Neural progenitor cell (in vitro differentiated cells): ENCODE measurements around the gene SLX9. TPM values are rescaled to one million over a fixed set of nuclear protein-coding genes. Genes with fewer than 3 reads are reported as not detected.
A peak's percentile ranks its signal among the peaks of the same experiment; 100 is the strongest.

Experiments
- DNase-seq: peaks from one replicate; pipeline ENCODE4 v3.0.0-alpha.2; 2016; ENCODE audit warnings: low spot score
- H2AFZ ChIP-seq: fragments of 200-600 bp; sonication (generic); replicated peaks from 2 replicates; pipeline ENCODE4 v1.6.1; 2016; ENCODE audit warnings: antibody characterized with exemption
- H3F3A ChIP-seq: fragments of 200-600 bp; sonication (generic); 2 replicates; pipeline ENCODE4 v1.6.1; 2016; ENCODE audit warnings: antibody characterized with exemption, low read depth
- H3K27ac ChIP-seq: fragments of 200-600 bp; sonication (generic); 2 replicates; pipeline ENCODE4 v1.5.1; 2016; ENCODE audit warnings: mild to moderate bottlenecking
- H3K27me3 ChIP-seq: fragments of 200-600 bp; sonication (generic); 2 replicates; pipeline ENCODE4 v1.6.1; 2016; ENCODE audit warnings: mild to moderate bottlenecking, moderate library complexity
- H3K36me3 ChIP-seq: fragments of 200-600 bp; sonication (generic); 2 replicates; pipeline ENCODE4 v1.5.1; 2016
- H3K4me1 ChIP-seq: fragments of 200-600 bp; sonication (generic); 2 replicates; pipeline ENCODE4 v1.6.1; 2016; ENCODE audit warnings: mixed run types
- H3K4me2 ChIP-seq: fragments of 200-600 bp; sonication (generic); 2 replicates; pipeline ENCODE4 v1.6.1; 2016
- H3K4me3 ChIP-seq: fragments of 200-600 bp; sonication (generic); 2 replicates; pipeline ENCODE4 v1.5.1; 2016
- H3K79me2 ChIP-seq: fragments of 200-600 bp; sonication (generic); 2 replicates; pipeline ENCODE4 v1.6.1; 2016; ENCODE audit warnings: low read depth
- H3K9ac ChIP-seq: fragments of 200-600 bp; sonication (generic); 2 replicates; pipeline ENCODE4 v1.6.1; 2016
- H3K9me3 ChIP-seq: fragments of 200-600 bp; sonication (generic); 2 replicates; pipeline ENCODE4 v1.5.1; 2016; ENCODE audit warnings: low read depth
- H4K20me1 ChIP-seq: fragments of 200-600 bp; sonication (generic); 2 replicates; pipeline ENCODE4 v1.6.1; 2016; ENCODE audit warnings: low read depth
- H3K27ac Mint-ChIP-seq: 3 replicates; pipeline ENCODE4 v1.8.0; 2021; ENCODE audit warnings: mixed read lengths
- H3K27me3 Mint-ChIP-seq: 2 replicates; pipeline ENCODE4 v1.8.0; 2022; ENCODE audit warnings: low read depth, mild to moderate bottlenecking, inconsistent platforms, moderate library complexity, mixed read lengths; ENCODE audit not compliant: insufficient read depth
- H3K36me3 Mint-ChIP-seq: 3 replicates; pipeline ENCODE4 v1.8.0; 2021; ENCODE audit warnings: mixed read lengths
- H3K4me1 Mint-ChIP-seq: 3 replicates; pipeline ENCODE4 v1.8.0; 2021; ENCODE audit warnings: mixed read lengths
- H3K4me3 Mint-ChIP-seq: 3 replicates; pipeline ENCODE4 v1.8.0; 2021; ENCODE audit warnings: mild to moderate bottlenecking, moderate library complexity, mixed read lengths
- H3K9me3 Mint-ChIP-seq: 3 replicates; pipeline ENCODE4 v1.8.0; 2020; ENCODE audit warnings: mixed read lengths
- CTCF ChIP-seq: fragments of 200-600 bp; sonication (generic); IDR thresholded peaks from 2 replicates; pipeline ENCODE4 v1.5.1; 2017; ENCODE audit warnings: antibody characterized with exemption, mild to moderate bottlenecking
- EZH2 ChIP-seq: fragments of 200-600 bp; sonication (generic); IDR thresholded peaks from 2 replicates; pipeline ENCODE4 v1.6.1; 2017; ENCODE audit warnings: antibody characterized with exemption, mild to moderate bottlenecking, moderate library complexity
- EZH2phosphoT487 ChIP-seq: fragments of 200-600 bp; sonication (generic); IDR thresholded peaks from 2 replicates; pipeline ENCODE4 v1.6.1; 2017; ENCODE audit warnings: antibody characterized with exemption
- total RNA-seq: library from RNA; depleted of rRNA; stranded (reverse); fragments of >200 nt; gene quantifications from 2 replicates; pipeline ENCODE4 v1.2.3, GENCODE V29; 2015; ENCODE audit warnings: low replicate concordance

Gene SLX9
- total RNA-seq, 1 donor from 2014 or later, result 4.7 TPM

DNA sequence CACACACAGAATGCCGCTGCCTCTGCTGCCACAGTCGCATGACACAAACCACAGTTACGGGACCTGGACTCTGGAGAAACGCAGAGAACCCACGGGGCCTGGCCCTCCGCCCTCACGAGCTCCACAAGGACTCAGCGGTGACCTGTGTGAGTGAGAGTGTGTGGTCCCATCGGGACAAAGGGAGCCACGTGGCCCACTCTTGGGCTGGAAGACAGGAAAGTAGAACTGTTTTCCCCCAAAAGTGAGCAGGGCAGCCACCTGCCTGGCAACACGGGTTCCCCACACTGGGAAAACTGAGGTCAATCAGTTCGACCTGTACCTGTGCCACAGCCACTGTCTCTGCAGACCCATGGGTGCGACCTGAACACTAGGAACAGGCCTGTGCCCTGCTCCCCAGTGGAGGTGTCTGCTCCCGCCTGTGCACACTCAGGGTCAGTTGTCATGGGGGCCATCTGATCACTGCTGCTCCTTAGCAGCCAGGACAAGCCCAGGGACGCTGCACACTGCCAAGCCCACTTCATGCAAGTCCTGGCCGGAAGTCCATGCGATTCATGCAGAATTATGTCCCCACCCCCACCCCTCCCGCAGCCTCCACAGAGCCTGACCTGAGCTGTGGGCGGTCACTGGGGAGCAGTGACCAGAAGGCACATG is 80.2 kb downstream of the SLX9 start:
- Mint-ChIP-seq H3K36me3 (peaks cover 3% of the 10 kb centered on the region), H3K9me3 (peaks cover 24% of the 10 kb centered on the region), H3K27me3 (peaks cover 41% of the 10 kb centered on the region), H3K4me1 (peaks cover 54% of the 10 kb centered on the region), H3K27ac (no peak overlapping the region), H3K4me3 (peak overlapping the region; percentile 72)
- H3K79me2 ChIP-seq, result no peaks in the 10 kb centered on the region
- H3K4me2 ChIP-seq, result no peak overlapping the region
- no peak for TF ChIP-seq EZH2
- no peak for TF ChIP-seq CTCF
- TF ChIP-seq EZH2phosphoT487, result no peak
- DNase-seq, result no peak
- no peaks in the 10 kb centered on the region for H3K36me3 ChIP-seq
- H3F3A ChIP-seq, result peaks cover 22% of the 10 kb centered on the region
- no peak overlapping the region for H3K27ac ChIP-seq
- no peaks in the 10 kb centered on the region for H3K9me3 ChIP-seq
- peaks cover 59% of the 10 kb centered on the region for H3K27me3 ChIP-seq
- peaks cover 9% of the 10 kb centered on the region for H3K4me1 ChIP-seq
- no peaks in the 10 kb centered on the region for H4K20me1 ChIP-seq
- no peak overlapping the region for H3K9ac ChIP-seq
- H2AFZ ChIP-seq, result no peak overlapping the region
- H3K4me3 ChIP-seq, result no peak overlapping the region

GRCh38 chr21:45020629-45021427 is 81.0 kb downstream of the SLX9 start:
- peaks cover 53% of the 10 kb centered on the region for H3K27me3 ChIP-seq
- Mint-ChIP-seq H3K4me3 (peak overlapping the region; percentile 81), H3K9me3 (peaks cover 32% of the 10 kb centered on the region), H3K4me1 (peaks cover 47% of the 10 kb centered on the region), H3K27ac (no peak overlapping the region), H3K27me3 (peaks cover 47% of the 10 kb centered on the region), H3K36me3 (peaks cover 3% of the 10 kb centered on the region)
- H3F3A ChIP-seq, result peaks cover 20% of the 10 kb centered on the region
- H3K9ac ChIP-seq, result no peak overlapping the region
- H2AFZ ChIP-seq, result no peak overlapping the region
- no peaks in the 10 kb centered on the region for H3K79me2 ChIP-seq
- H3K4me1 ChIP-seq, result peaks cover 9% of the 10 kb centered on the region
- no peak for DNase-seq
- no peak overlapping the region for H3K4me3 ChIP-seq
- H4K20me1 ChIP-seq, result no peaks in the 10 kb centered on the region
- H3K36me3 ChIP-seq, result no peaks in the 10 kb centered on the region
- H3K27ac ChIP-seq, result no peak overlapping the region
- no peak for TF ChIP-seq CTCF
- no peak for TF ChIP-seq EZH2phosphoT487
- TF ChIP-seq EZH2, result no peak
- no peak overlapping the region for H3K4me2 ChIP-seq
- no peaks in the 10 kb centered on the region for H3K9me3 ChIP-seq

DNA sequence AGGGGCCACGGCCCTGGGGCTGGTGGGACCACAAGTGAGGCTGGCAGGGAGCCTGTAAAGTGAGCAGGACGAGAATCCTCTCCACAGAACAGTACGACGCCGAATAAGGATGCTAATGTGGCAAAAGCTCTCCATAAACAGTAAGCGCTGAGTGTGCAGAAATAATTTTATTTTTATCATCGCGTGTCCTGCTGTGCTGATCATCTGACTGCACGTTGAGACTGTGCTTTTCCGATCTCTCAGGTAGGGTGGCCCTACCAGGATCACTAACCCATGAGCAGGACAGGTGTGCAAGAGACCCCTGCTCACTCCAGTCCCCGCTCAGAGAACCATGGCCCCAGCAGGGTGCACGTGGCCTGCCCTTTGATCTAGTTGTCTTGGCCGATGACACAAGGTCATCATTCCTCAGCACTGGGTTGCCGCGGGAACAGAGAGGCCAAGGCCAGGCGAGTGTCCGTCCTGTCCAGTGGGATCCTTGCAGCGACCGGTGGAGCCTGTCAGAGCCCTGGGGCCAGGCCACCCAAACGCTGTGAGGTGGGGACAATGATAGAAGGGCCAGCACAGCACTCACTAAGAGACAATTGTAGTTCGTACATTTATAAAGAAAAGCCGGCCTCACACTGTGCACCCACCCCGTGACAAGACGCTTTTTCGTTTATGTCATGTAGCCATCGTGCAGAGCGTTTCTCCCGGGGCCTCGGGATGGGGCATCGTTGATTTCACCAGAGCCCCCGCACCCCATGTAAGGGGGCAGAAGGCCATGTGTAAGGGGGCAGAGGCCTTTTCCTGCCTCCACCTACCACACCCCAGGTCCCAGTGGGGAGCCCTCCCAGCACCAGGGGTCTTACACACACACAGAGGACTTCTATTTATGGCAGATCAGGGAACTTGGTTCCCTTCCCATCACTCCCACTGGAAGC is 81.9 kb downstream of the SLX9 start:
- TF ChIP-seq EZH2, result no peak
- no peak for TF ChIP-seq CTCF
- TF ChIP-seq EZH2phosphoT487, result no peak
- Histone ChIP-seq H3K9ac (no peak overlapping the region), H2AFZ (no peak overlapping the region), H3K9me3 (no peaks in the 10 kb centered on the region), H3K36me3 (no peaks in the 10 kb centered on the region), H3K27ac (no peak overlapping the region), H3K4me3 (no peak overlapping the region), H3F3A (peaks cover 12% of the 10 kb centered on the region), H4K20me1 (no peaks in the 10 kb centered on the region), H3K27me3 (peaks cover 45% of the 10 kb centered on the region), H3K4me2 (no peak overlapping the region), H3K4me1 (peaks cover 5% of the 10 kb centered on the region), H3K79me2 (no peaks in the 10 kb centered on the region)
- DNase-seq, result no peak
- H3K36me3 Mint-ChIP-seq, result peaks cover 3% of the 10 kb centered on the region
- peaks cover 44% of the 10 kb centered on the region for H3K27me3 Mint-ChIP-seq
- H3K9me3 Mint-ChIP-seq, result peaks cover 34% of the 10 kb centered on the region
- peak overlapping the region; percentile 82 for H3K27ac Mint-ChIP-seq
- H3K4me3 Mint-ChIP-seq, result peak overlapping the region; percentile 81
- peaks cover 43% of the 10 kb centered on the region for H3K4me1 Mint-ChIP-seq
